SJCRH30 (cell line): ENCODE measurements around the gene CLRN3. TPM values are rescaled to one million over a fixed set of nuclear protein-coding genes. Genes with fewer than 3 reads are reported as not detected.

Source experiments
- DNase-seq, 2 experiments: peaks; one replicate each; pipeline ENCODE4 v3.0.0-alpha.2; 2015 to 2020
- H3K27ac ChIP-seq: fragments of 250-450 bp; sonication (Bioruptor Pico); 2 replicates; pipeline ENCODE4 v1.5.1; 2020; ENCODE audit warnings: mild to moderate bottlenecking, moderate library complexity
- H3K27me3 ChIP-seq: fragments of 250-450 bp; sonication (Bioruptor Pico); 2 replicates; pipeline ENCODE4 v1.5.1; 2020; ENCODE audit warnings: mild to moderate bottlenecking, moderate library complexity
- H3K36me3 ChIP-seq: fragments of 250-450 bp; sonication (Bioruptor Pico); 2 replicates; pipeline ENCODE4 v1.5.1; 2020; ENCODE audit warnings: mild to moderate bottlenecking, moderate library complexity
- H3K4me1 ChIP-seq: fragments of 250-450 bp; sonication (Bioruptor Pico); 2 replicates; pipeline ENCODE4 v1.5.1; 2020; ENCODE audit warnings: mild to moderate bottlenecking, moderate library complexity
- H3K4me3 ChIP-seq: fragments of 250-450 bp; sonication (Bioruptor Pico); 2 replicates; pipeline ENCODE4 v1.5.1; 2020; ENCODE audit warnings: mild to moderate bottlenecking, moderate library complexity
- H3K9me3 ChIP-seq: fragments of 250-450 bp; sonication (Bioruptor Pico); replicated peaks from 2 replicates; pipeline ENCODE4 v1.5.1; 2020; ENCODE audit warnings: mild to moderate bottlenecking, moderate library complexity
- total RNA-seq: library from RNA; depleted of rRNA; stranded (reverse); fragments of >200 nt; shearing (Covaris generic); gene quantifications from 2 replicates; pipeline ENCODE4 v1.2.3, GENCODE V29; 2014

The CLRN3 gene
- total RNA-seq, 1 experiment from 2014 or later = not detected

GRCh38 chr10:127890832-127891334 is 1.9 kb downstream of the CLRN3 start:
- Histone ChIP-seq H3K9me3 (no peaks in the 10 kb centered on the region), H3K27me3 (no peaks in the 10 kb centered on the region), H3K4me3 (no peak overlapping the region), H3K4me1 (no peaks in the 10 kb centered on the region), H3K27ac (no peak overlapping the region), H3K36me3 (no peaks in the 10 kb centered on the region)
- DNase-seq = no peak

DNA sequence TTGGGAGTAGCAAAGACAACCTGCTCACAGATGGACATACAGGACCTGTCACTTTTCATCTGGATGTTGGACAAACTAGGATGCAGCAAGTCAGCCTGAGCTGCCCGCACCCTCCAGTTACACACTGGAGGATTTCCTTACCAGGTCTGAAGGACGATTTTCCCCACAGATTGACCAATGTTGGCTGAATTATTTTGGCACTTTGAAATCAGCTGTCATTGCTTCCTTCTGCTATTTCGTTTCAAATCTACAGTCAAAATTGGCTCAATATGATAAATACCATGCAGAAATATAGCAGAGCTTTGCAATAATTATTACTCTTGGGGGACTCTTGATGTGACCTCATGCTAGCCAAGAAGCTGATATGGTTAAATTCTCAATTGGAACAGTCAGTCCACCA is 2.5 kb downstream of the CLRN3 start:
- H3K27me3 ChIP-seq = no peaks in the 10 kb centered on the region
- no peaks in the 10 kb centered on the region for H3K9me3 ChIP-seq
- H3K36me3 ChIP-seq = no peaks in the 10 kb centered on the region
- no peak for DNase-seq
- no peak overlapping the region for H3K4me3 ChIP-seq
- no peak overlapping the region for H3K27ac ChIP-seq
- H3K4me1 ChIP-seq = no peaks in the 10 kb centered on the region

GRCh38 chr10:127889605-127890195 is 3.0 kb downstream of the CLRN3 start:
- DNase-seq = no peak
- H3K4me1 ChIP-seq = no peaks in the 10 kb centered on the region
- H3K4me3 ChIP-seq = no peak overlapping the region
- H3K27me3 ChIP-seq = no peaks in the 10 kb centered on the region
- no peak overlapping the region for H3K27ac ChIP-seq
- H3K36me3 ChIP-seq = no peaks in the 10 kb centered on the region
- no peaks in the 10 kb centered on the region for H3K9me3 ChIP-seq

GRCh38 chr10:127888521-127889312 is 4.0 kb downstream of the CLRN3 start:
- DNase-seq = no peak
- H3K4me3 ChIP-seq = no peak overlapping the region
- no peaks in the 10 kb centered on the region for H3K36me3 ChIP-seq
- H3K27me3 ChIP-seq = no peaks in the 10 kb centered on the region
- no peaks in the 10 kb centered on the region for H3K4me1 ChIP-seq
- H3K27ac ChIP-seq = no peak overlapping the region
- no peaks in the 10 kb centered on the region for H3K9me3 ChIP-seq

DNA sequence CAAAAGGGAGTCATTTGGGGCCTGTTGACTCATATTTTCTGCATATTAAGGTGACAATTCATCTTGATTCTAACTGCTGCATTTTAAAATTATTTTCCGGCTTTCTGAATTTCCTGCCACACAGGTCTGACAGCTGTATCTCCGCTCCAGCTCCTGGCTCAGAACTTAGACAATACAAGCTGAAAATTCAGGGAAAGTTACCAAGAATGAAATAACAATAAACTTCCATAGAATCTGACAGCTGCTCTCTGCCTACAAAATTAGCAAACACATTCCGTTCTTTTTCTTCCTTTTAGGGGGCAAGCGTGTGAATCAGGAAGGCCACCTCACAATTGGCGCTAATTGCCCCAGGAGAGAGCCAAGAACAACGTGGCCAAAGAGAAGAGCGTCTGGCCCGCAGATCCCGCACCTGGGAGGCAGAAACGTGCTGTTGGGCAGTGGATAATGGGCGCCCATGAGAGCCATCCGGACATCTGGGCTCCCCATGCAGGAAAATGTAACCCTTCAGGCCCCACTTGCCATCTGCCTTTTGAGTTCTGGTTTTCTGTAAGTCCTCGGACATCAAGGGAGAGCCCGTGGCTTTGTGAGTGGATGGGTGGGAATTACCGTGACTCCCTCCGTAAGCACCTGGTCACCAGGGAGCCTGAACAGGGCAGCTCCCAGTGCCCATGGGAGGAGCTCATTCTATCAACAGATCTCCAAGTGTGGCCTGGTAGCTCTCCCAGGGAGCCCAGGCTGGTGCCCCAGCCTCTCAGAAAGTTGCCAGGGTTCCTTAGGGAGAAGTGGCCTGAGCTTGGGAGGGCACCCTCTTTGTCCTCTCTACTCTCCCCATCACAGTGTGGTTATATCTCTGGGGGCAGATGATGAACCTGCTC is 5.0 kb downstream of the CLRN3 start:
- Histone ChIP-seq H3K4me3 (no peak overlapping the region), H3K27me3 (no peaks in the 10 kb centered on the region), H3K27ac (no peak overlapping the region), H3K36me3 (no peaks in the 10 kb centered on the region), H3K9me3 (no peaks in the 10 kb centered on the region), H3K4me1 (no peaks in the 10 kb centered on the region)
- DNase-seq = no peak

DNA sequence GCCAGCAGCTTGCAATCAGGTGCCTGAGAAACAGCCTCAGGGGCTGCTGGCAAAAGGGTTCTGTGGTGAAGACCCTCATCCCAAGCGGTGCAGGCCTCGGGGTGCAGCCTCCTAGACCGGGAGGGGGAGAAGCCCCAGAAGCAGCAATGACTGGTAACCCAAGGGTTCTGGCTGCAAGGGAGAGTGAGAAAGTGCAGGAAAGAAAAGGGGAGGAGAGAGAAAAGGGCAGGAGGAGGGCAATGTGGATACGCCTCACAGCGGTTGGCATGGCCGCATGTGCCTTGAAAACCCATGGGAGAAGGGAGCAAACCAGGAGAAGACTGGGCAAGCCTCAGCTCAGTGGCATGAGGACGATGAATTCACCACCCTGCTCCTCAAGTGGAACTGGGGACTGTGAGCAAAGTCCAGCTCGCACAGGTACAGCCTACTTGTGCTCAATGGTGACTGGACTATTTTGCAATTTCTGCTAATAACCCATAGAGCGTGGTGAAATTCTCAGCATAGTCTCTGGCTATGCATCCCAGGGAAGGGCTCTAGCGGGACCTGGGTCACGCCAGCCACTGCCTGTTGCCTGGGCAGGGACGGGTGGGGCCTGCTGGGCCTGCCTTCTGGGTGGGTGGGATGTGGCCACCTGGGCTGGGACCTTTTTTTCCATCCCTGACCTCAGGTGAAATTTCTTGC is 6.2 kb downstream of the CLRN3 start:
- Histone ChIP-seq H3K27me3 (no peaks in the 10 kb centered on the region), H3K9me3 (no peaks in the 10 kb centered on the region), H3K36me3 (no peaks in the 10 kb centered on the region), H3K4me1 (no peaks in the 10 kb centered on the region), H3K27ac (no peak overlapping the region), H3K4me3 (no peak overlapping the region)
- DNase-seq = no peak

DNA sequence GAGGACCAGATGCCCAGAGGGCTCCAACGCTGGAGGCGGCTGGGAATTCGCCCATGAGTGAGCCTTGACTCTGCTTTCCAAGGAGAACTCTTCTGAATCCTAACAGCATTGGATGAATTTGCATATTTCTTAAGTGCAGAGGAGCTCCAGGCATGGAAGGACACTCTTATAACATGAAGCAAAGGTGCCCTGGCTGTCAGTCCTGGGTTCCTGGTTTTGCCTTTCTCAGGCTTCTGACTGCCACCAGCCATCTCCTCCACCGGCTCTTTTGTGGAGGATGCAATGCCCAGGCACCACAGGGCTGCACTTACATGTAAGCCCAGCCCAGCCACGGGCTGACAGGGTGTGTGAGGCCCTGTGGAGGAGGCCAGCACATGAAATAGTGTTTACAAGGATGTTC is 8.2 kb downstream of the CLRN3 start:
- Histone ChIP-seq H3K36me3 (no peaks in the 10 kb centered on the region), H3K27me3 (peaks cover 3% of the 10 kb centered on the region; the same call in 1 of the 2 replicates), H3K4me3 (no peak overlapping the region), H3K9me3 (no peaks in the 10 kb centered on the region), H3K27ac (no peak overlapping the region), H3K4me1 (no peaks in the 10 kb centered on the region)
- DNase-seq = no peak

GRCh38 chr10:127883516-127883915 is 9.2 kb downstream of the CLRN3 start:
- Histone ChIP-seq H3K9me3 (no peaks in the 10 kb centered on the region), H3K4me3 (no peak overlapping the region), H3K27ac (no peak overlapping the region), H3K36me3 (no peaks in the 10 kb centered on the region), H3K27me3 (peaks cover 3% of the 10 kb centered on the region; the same call in 1 of the 2 replicates), H3K4me1 (no peaks in the 10 kb centered on the region)
- DNase-seq = no peak

GRCh38 chr10:127882801-127883459 is 9.8 kb downstream of the CLRN3 start:
- Histone ChIP-seq H3K4me3 (no peak overlapping the region), H3K27ac (no peak overlapping the region), H3K27me3 (peaks cover 3% of the 10 kb centered on the region; the same call in 1 of the 2 replicates), H3K36me3 (no peaks in the 10 kb centered on the region), H3K9me3 (no peaks in the 10 kb centered on the region), H3K4me1 (no peaks in the 10 kb centered on the region)
- no peak for DNase-seq

DNA sequence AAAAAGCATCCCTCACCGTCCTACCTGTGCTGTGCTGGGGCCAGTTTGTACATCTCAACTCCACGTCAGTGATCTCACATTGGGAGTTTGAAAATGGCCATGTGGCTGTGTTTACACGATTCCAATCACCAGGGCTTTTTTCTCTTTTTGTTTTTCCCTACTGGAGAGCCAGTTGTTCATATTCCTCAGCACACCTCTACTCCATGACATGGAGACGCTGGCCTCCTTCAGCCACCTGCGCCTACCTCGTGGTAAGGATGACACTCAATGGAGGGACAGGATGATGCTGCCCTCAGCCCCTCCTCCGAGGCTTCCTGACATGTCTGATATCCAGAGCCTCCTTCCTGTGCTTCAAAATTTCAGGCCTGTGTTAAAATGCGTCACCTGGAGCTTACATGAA is 10.3 kb downstream of the CLRN3 start:
- DNase-seq = no peak
- no peak overlapping the region for H3K27ac ChIP-seq

DNA sequence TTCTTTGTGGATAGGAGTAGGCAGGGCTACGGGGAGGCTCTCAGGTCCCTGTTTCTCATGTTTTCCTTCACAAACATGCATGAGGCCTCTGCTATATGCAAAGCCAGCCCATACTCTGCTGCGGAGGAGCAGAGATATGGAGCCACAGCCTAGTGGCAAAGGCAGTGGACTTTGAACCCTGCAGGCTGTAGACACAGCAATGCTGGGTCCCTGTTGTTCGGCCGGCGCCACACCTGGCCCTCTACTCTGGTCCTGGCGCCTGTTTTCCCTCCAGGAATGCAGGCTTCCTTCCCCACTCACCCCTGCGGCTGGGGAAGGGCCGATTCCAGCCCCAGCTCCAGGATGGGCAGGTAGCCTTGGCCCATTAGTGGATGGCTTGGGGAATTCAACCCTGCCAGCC is 11.5 kb downstream of the CLRN3 start:
- Histone ChIP-seq H3K36me3 (no peaks in the 10 kb centered on the region), H3K4me1 (no peaks in the 10 kb centered on the region)
- DNase-seq = no peak

More for the DNA sequence above, 10.3 kb downstream of the CLRN3 start:
- Histone ChIP-seq H3K27me3 (peaks cover 3% of the 10 kb centered on the region; the same call in 1 of the 2 replicates), H3K36me3 (no peaks in the 10 kb centered on the region), H3K4me1 (no peaks in the 10 kb centered on the region), H3K4me3 (no peak overlapping the region), H3K9me3 (no peaks in the 10 kb centered on the region)

DNA sequence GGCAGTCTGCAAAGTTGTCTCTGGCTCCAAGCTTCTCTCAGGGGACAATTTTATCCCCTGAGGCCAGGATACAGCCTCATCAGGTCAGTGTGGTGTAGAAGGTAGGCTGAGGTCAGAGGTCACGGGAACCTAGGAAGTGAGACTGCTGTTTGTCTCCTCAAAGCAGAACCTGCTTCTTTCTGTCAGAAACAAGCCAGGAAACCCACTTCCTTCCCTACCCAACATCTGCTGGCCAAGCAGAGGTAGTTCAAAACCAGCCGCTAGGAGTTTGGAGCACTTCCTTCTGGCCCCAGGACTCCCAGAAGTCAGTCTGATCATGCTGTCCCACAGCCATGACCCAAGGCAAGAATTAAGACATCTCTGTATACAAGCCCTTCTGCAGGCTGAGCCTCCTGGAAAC is 12.2 kb downstream of the CLRN3 start:
- H3K4me1 ChIP-seq = no peaks in the 10 kb centered on the region
- H3K36me3 ChIP-seq = no peaks in the 10 kb centered on the region
- H3K27ac ChIP-seq = no peak overlapping the region
- H3K9me3 ChIP-seq = no peaks in the 10 kb centered on the region
- DNase-seq = no peak
- peaks cover 3% of the 10 kb centered on the region; the same call in 1 of the 2 replicates for H3K27me3 ChIP-seq
- no peak overlapping the region for H3K4me3 ChIP-seq

More for the DNA sequence above, 11.5 kb downstream of the CLRN3 start:
- Histone ChIP-seq H3K27ac (no peak overlapping the region), H3K9me3 (no peaks in the 10 kb centered on the region), H3K4me3 (no peak overlapping the region), H3K27me3 (peaks cover 3% of the 10 kb centered on the region; the same call in 1 of the 2 replicates)

DNA sequence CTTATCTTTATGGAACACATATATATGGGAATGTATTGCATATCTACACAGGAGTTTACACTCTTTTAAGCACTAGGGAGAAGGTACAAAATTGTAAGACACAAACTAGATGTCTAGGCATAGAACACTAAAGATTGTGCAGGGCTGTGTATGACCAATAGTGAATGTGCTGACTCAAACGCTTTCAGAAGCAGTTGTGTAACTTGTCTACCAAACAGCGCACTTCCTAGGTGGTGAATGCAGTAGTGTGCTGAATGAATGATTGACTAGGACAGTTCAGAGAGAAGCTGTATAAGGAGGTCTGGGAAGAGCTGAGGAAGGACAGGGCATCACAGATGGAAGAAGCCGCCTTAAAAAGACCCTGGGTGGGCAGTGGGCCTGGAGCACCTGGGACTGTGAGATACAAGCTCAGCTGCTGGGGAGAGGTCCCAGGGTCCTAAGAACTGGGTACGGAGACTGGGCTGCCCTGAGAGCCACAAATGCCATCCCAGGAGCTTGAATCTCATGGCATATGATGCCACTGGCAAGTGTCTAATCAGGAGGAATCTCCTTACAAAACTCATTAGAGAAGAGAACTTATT is 14.2 kb downstream of the CLRN3 start:
- DNase-seq = no peak
- Histone ChIP-seq H3K27ac (no peak overlapping the region), H3K4me1 (no peaks in the 10 kb centered on the region), H3K9me3 (no peaks in the 10 kb centered on the region), H3K27me3 (peaks cover 3% of the 10 kb centered on the region), H3K36me3 (no peaks in the 10 kb centered on the region), H3K4me3 (no peak overlapping the region)

DNA sequence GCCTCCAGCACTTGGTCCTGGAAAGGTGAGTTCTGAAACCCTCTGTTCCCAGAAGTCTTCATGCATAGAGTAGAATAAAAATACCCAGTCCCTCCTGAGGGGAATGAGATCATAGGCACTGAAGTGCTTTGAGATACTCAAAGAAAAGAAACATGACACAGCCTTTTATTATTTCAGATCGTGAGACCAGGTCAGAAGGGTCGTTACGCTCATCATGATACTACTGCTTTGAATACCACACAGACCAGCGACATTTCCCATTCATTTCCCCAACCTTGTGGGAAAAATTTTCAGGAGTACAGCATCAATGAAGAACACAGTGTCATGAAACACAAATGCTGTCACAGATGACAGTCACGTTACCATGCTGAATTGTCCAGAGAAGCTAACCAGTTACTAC is 15.0 kb downstream of the CLRN3 start:
- peaks cover 3% of the 10 kb centered on the region for H3K27me3 ChIP-seq
- H3K9me3 ChIP-seq = no peaks in the 10 kb centered on the region
- H3K4me3 ChIP-seq = no peak overlapping the region
- no peak for DNase-seq
- no peaks in the 10 kb centered on the region for H3K36me3 ChIP-seq
- no peaks in the 10 kb centered on the region for H3K4me1 ChIP-seq
- no peak overlapping the region for H3K27ac ChIP-seq
